GM12878 (cell line): Measurements from ENCODE around the gene EXD3. TPM values are rescaled to one million over a fixed set of nuclear protein-coding genes. Genes with fewer than 3 reads are reported as not detected.

Source experiments
- ATAC-seq: fragments of 200-7000 bp; cut with Tn5 transposase; 3 replicates; pipeline ENCODE4 v1.9.1; 2020; ENCODE audit warnings: mild to moderate bottlenecking, moderate library complexity
- BruUV-seq: library from RNA; stranded (reverse); fragments of 400-500 nt; replicated peaks from 2 replicates; lab custom pipeline; 2021; lab: Mats Ljungman, UMichigan
- CTCF ChIA-PET: fragments of 300-600 bp; sonication (Branson Sonifier 250); formaldehyde crosslinking; extraction: SDS; loops from one replicate; lab custom pipeline; 2021; ENCODE audit warnings: inconsistent platforms; lab: Yijun Ruan, JAX
- POLR2A ChIA-PET: fragments of 350-600 bp; formaldehyde crosslinking; extraction: SDS; loops from one replicate; lab custom pipeline; 2021; ENCODE audit warnings: inconsistent platforms; lab: Charles Lee
- RAD21 ChIA-PET: fragments of 300-600 bp; sonication (Branson Sonifier 250); formaldehyde crosslinking; loops from one replicate; lab custom pipeline; 2023; ENCODE audit warnings: antibody characterized with exemption; ENCODE audit not compliant: unreplicated experiment; lab: Charles Lee
- SMC1A ChIA-PET: fragments of 300-600 bp; sonication (Branson Sonifier 250); formaldehyde crosslinking; loops from one replicate; lab custom pipeline; 2023; ENCODE audit not compliant: unreplicated experiment, uncharacterized antibody; lab: Charles Lee
- DNase-seq: peaks from one replicate; pipeline ENCODE4 v3.0.0-alpha.2; 2011; ENCODE audit warnings: low read depth, low spot score
- FAIRE-seq: peaks from 3 replicates; lab custom pipeline; 2011; peaks lifted over from hg19 to GRCh38; lab: Jason Lieb, UNC
- H2AFZ ChIP-seq: 2 replicates; pipeline ENCODE4 v1.6.0; 2011; ENCODE audit warnings: low read depth, low read length, control low read depth; ENCODE audit not compliant: control insufficient read depth
- H3K27ac ChIP-seq: 2 replicates; pipeline ENCODE4 v1.5.1; 2011; ENCODE audit warnings: control low read depth; ENCODE audit not compliant: control insufficient read depth, insufficient read depth
- H3K27me3 ChIP-seq, 2 experiments: replicated peaks in 1 of 2; 2 replicates each; pipeline versions ENCODE4 v1.6.0 to v1.6.1; 2011; ENCODE audit warnings: low read length in 1 of 2; ENCODE audit not compliant: control insufficient read depth in 2 of 2, insufficient read depth in 2 of 2
- H3K36me3 ChIP-seq, 2 experiments: 2 replicates each; pipeline ENCODE4 v1.5.1; 2011; ENCODE audit warnings: low read length in 1 of 2; ENCODE audit not compliant: control insufficient read depth in 2 of 2, insufficient read depth in 2 of 2
- H3K4me1 ChIP-seq: 2 replicates; pipeline ENCODE4 v1.6.1; 2011; ENCODE audit warnings: mild to moderate bottlenecking, low read length, moderate library complexity, mixed read lengths; ENCODE audit not compliant: control insufficient read depth, insufficient read depth
- H3K4me2 ChIP-seq: 2 replicates; pipeline ENCODE4 v1.6.0; 2011; ENCODE audit warnings: control low read depth; ENCODE audit not compliant: control insufficient read depth, insufficient read depth
- H3K4me3 ChIP-seq: fragments of 200-600 bp; sonication (generic); 2 replicates; pipeline ENCODE4 v1.5.1; 2016
- H3K79me2 ChIP-seq: 2 replicates; pipeline ENCODE4 v1.6.0; 2011; ENCODE audit warnings: low read length; ENCODE audit not compliant: control insufficient read depth, insufficient read depth
- H3K9ac ChIP-seq: 2 replicates; pipeline ENCODE4 v1.8.0; 2011; ENCODE audit warnings: low read length, control low read depth, mixed read lengths; ENCODE audit not compliant: control insufficient read depth, insufficient read depth
- H3K9me3 ChIP-seq: replicated peaks from 3 replicates; pipeline ENCODE4 v1.5.1; 2011; ENCODE audit warnings: mild to moderate bottlenecking, low read length; ENCODE audit not compliant: control insufficient read depth, insufficient read depth
- H4K20me1 ChIP-seq: 2 replicates; pipeline ENCODE4 v1.6.0; 2011; ENCODE audit not compliant: control insufficient read depth, insufficient read depth
- BCL11A ChIP-seq: IDR thresholded peaks from 2 replicates; pipeline ENCODE4 v1.6.1; 2011; ENCODE audit warnings: low read depth, low read length
- EZH2 ChIP-seq: IDR thresholded peaks from 2 replicates; pipeline ENCODE4 v1.6.1; 2012; ENCODE audit warnings: low read depth, mild to moderate bottlenecking, control low read depth, inconsistent platforms, low read length, borderline replicate concordance; ENCODE audit not compliant: control insufficient read depth
- HDAC2 ChIP-seq: fragments of 200-600 bp; sonication (generic); IDR thresholded peaks from 2 replicates; pipeline ENCODE4 v1.6.1; 2017
- HDAC6 ChIP-seq: fragments of 200-600 bp; sonication (generic); IDR thresholded peaks from one replicate; pipeline ENCODE4 v1.8.0; 2017; ENCODE audit warnings: antibody characterized with exemption; ENCODE audit not compliant: unreplicated experiment
- HDGF ChIP-seq: fragments of 450-650 bp; IDR thresholded peaks from 2 replicates; pipeline ENCODE4 v1.6.1; 2016; ENCODE audit warnings: antibody characterized with exemption
- KAT2A ChIP-seq: conservative IDR thresholded peaks from 2 replicates; pipeline ENCODE4 v1.6.1; 2011; ENCODE audit warnings: low read depth, low read length; ENCODE audit not compliant: control insufficient read depth
- SKIL ChIP-seq: fragments of 450-650 bp; IDR thresholded peaks from 2 replicates; pipeline ENCODE4 v1.6.1; 2017; ENCODE audit warnings: mild to moderate bottlenecking, low read depth, inconsistent platforms; ENCODE audit not compliant: poor library complexity, severe bottlenecking
- ZBTB33 ChIP-seq: fragments of 450-650 bp; IDR thresholded peaks from 2 replicates; pipeline ENCODE4 v1.6.1; 2017; ENCODE audit warnings: mild to moderate bottlenecking
- ZNF687 ChIP-seq: fragments of 450-650 bp; IDR thresholded peaks from 2 replicates; pipeline ENCODE4 v1.6.1; 2017; ENCODE audit warnings: mild to moderate bottlenecking, moderate library complexity
- WGBS: methylation state at CpG from one replicate; pipeline ENCODE4 v1.1.6; 2016; ENCODE audit warnings: low lambda C conversion rate; ENCODE audit not compliant: insufficient replicate concordance, insufficient coverage; ENCODE audit errors: missing lambda C conversion rate; 5-methylcytosine and 5-hydroxymethylcytosine counted together
- in situ Hi-C: fragments of 300-500 bp; cut with MboI; formaldehyde crosslinking; loops from 9 replicates; pipeline ENCODE4 v1.14.3; 2018; ENCODE audit warnings: mixed read lengths
- intact Hi-C: fragments of 100-400 bp; cut with micrococcal nuclease; formaldehyde crosslinking; loops from one replicate; pipeline ENCODE4 v1.14.2; 2022; ENCODE audit not compliant: unreplicated experiment
- polyA plus RNA-seq, 11 experiments: library from polyadenylated mRNA; depleted of rRNA in 4 of 11; unstranded in 6 of 11; stranded (reverse) in 5 of 11; fragments of >200 nt; fragmentation: Nextera tagmentation in 4 of 11; fragmentation: Illumina TruSeq in 1 of 11; extraction: Ambion mirVana in 4 of 11; extraction: Trizol in 1 of 11; gene quantifications; 1 replicate in 1 of 11; 2 replicates in 10 of 11; pipeline versions ENCODE4 v1.2.1 to v1.2.3, GENCODE V29; 2011 to 2016; ENCODE audit warnings: inconsistent platforms in 2 of 11, missing spikeins in 2 of 11, low read depth in 1 of 11
- total RNA-seq, 4 experiments: library from RNA; depleted of rRNA in 3 of 4; stranded (reverse); fragments of >200 nt in 3 of 4; fragmentation: Illumina TruSeq in 1 of 4; extraction: Trizol in 1 of 4; gene quantifications; 2 replicates each; pipeline versions ENCODE4 v1.2.1 to v1.2.3, GENCODE V29; 2013 to 2021

Gene EXD3
- total and polyA plus RNA-seq, 10 of the 15 experiments (the other 5 are each of a cell fraction or from before 2014, with no cell fraction given): 0.21 to 7.1 (median 3.6) TPM

GRCh38 chr9:137439158-137439714 is 16.3 kb upstream of the EXD3 start:
- ATAC-seq (no peak), DNase-seq (no peak), FAIRE-seq (no peak)
- H3K27ac ChIP-seq: no peak overlapping the region
- H4K20me1 ChIP-seq: no peaks in the 10 kb centered on the region
- H3K4me2 ChIP-seq: no peak overlapping the region
- in situ Hi-C loops (no loop called here), intact Hi-C loops (no loop called here)
- no peak overlapping the region for H3K9ac ChIP-seq
- H2AFZ ChIP-seq: no peak overlapping the region
- TF ChIP-seq SKIL (no peak), KAT2A (no peak), ZBTB33 (no peak), HDAC6 (no peak), HDGF (no peak), BCL11A (no peak), EZH2 (no peak), ZNF687 (no peak), HDAC2 (no peak)
- H3K4me1 ChIP-seq: no peaks in the 10 kb centered on the region
- 30% methylated on average over 18 of the region's 18 CpGs for WGBS
- no TSS peak for BruUV-seq
- ChIA-PET RAD21 (no interaction called here), SMC1A (no interaction called here), CTCF (no interaction called here), POLR2A (no interaction called here)
- H3K27me3 ChIP-seq: no peaks in the 10 kb centered on the region
- no peaks in the 10 kb centered on the region for H3K9me3 ChIP-seq
- H3K36me3 ChIP-seq: no peaks in the 10 kb centered on the region
- no peaks in the 10 kb centered on the region for H3K79me2 ChIP-seq
- H3K4me3 ChIP-seq: no peak overlapping the region
